Cerebellar nuclear complex (tissue), 1 donor: Measurements from ENCODE around the gene AFF2.

ENCODE experiments used
- DNase-seq, 2 experiments: peaks; one replicate each; lab custom pipeline; 2025; lab: John Stamatoyannopoulos, UW

AFF2 gene

GRCh38 chrX:148536961-148537360 is 36.5 kb downstream of the AFF2 start:
- DNase-seq: no peak

DNA sequence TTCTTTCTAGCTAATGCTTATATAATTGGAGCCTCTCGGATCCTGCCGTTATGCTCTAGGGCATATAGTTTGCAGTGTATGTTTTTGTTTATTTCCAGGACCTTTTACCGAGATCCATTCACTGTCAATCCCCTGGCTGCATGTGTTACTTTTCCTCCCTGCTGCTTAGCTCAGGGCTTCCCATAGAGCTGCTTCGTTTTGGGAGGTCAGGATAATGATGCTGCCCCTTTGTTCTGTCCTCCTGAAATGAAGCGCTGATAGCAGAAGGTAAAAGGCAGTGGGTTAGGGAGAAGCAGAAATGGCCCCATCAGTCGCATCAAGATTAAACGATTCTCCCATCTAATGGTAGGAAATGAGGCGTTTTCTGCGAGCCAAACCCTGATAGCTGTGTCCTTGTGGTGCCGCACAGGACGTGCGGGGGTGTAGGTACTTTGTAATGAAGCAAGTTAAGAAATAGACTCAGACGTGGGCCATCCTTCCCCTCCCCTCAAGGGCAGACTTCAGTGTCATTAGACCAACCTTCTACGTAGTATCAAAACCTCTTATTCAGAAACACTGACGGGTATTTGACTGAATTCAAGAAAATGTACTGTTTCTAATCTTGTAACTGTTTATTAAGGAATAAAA is 37.3 kb downstream of the AFF2 start:
- no peak for DNase-seq

- no peak for DNase-seq
Observed at GRCh38 chrX:148538582-148538981, 38.2 kb downstream of the AFF2 start.

DNA sequence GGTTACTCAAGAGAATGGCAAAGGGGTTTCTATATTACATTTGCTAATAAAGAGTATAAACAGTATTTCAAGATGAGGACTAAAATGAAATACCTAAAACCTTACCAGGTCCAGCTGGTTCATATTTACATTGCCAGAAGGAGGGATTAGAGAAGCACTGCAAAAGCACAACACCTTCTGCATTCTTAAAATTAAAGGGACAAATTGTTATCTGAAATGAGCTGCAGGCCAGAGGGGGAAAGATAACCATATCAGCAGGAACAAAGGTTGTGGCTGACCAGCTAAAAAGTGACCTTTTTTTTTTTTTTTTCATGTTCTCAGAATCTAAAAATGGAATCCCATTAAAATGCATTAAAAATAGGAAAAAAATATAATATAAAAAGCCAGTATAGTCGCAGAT is 39.7 kb downstream of the AFF2 start:
- no peak for DNase-seq

GRCh38 chrX:148540671-148541583 is 40.5 kb downstream of the AFF2 start:
- no peak for DNase-seq

DNA sequence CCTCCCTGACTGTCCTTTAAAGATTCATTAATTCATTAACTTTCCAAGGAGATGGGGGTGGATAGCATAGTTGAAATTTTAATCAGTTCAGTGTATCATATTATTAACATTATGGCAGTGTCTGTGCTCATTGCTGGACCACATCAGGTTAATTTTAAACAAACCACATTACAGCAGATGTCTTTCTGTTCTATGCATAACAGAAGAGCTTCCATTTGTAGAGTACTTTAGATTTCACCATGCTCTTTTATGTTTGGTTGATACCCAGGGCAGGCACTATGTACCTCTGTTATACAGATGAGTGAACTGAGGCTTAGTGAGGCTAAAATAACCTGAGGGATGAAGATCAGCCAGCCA is 41.1 kb downstream of the AFF2 start:
- DNase-seq: no peak

GRCh38 chrX:148542481-148543255 is 42.3 kb downstream of the AFF2 start:
- no peak for DNase-seq

GRCh38 chrX:148552775-148553174 is 52.4 kb downstream of the AFF2 start:
- no peak for DNase-seq

GRCh38 chrX:148555101-148555500 is 54.7 kb downstream of the AFF2 start:
- no peak for DNase-seq

DNA sequence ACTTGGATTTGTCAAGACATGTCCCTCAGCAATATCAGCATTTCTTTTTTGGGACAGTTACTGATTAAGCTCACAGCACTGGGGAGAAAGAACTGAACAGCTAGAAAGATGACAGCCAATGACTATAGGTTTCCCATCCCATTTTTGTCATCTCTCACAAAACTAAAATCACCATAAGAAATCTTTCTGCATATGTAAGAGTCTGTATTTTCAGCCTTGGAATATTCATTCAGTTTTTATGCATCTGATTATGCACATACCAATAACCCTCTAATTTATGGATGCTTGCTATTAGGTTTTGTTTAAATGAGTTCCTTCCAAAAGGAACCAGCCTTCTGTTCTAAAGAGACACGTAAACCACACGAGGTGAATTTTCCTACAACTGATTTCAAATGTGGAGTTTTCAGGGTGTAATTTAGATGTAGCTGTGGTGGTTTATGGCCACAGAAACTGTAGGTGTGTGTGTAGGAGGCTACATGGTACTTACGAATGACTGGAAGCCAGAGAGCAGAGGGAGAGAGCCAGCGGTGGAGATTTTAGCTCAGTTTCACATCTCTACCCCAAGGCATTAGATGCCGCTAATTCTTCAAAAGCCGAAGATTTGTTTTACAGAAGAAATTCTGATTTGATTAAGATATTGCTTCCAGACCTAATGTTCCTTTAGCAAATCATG is 55.3 kb downstream of the AFF2 start:
- DNase-seq: no peak

- DNase-seq: no peak
Observed at GRCh38 chrX:148556498-148556897, 56.1 kb downstream of the AFF2 start.

- no peak for DNase-seq
Observed at GRCh38 chrX:148562846-148563245, 62.4 kb downstream of the AFF2 start.

GRCh38 chrX:148567229-148567628 is 66.8 kb downstream of the AFF2 start:
- no peak for DNase-seq

GRCh38 chrX:148567779-148568178 is 67.4 kb downstream of the AFF2 start:
- no peak for DNase-seq

DNA sequence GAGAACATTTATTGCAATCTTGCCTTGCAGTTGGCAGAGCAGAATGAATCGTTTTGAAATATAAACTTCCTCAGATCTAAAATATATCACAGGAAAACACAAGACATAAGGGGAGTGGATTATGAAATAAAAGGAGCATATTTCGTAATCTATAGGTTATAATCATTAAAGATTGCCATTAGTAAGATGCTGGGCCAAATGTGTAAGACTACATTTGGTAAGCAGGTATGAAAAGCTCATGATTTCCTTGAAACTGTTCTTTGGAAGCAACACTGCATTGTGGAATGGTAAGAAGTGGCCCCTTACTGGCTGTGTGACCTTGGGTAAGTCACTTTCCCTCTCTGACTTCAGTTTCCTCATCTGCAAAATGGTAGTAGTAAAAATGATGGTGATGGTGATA is 68.3 kb downstream of the AFF2 start:
- no peak for DNase-seq

DNA sequence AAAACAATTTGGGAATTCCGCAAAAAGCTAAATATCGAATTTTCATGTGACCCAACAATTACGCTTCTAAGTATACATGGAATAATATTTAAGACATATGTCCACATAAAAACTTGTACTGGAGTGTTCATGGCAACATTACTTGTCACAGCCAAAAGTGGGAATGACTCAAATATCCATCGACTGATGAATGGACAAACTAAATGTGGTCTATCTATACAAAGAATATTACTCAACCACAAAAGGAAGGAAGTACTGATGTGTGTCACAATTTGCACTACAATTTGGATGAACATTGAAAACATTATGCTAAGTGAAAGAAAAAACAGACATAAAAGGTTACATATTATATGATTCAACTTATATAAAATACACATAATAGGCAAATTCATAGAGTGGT is 71.9 kb downstream of the AFF2 start:
- DNase-seq: no peak

DNA sequence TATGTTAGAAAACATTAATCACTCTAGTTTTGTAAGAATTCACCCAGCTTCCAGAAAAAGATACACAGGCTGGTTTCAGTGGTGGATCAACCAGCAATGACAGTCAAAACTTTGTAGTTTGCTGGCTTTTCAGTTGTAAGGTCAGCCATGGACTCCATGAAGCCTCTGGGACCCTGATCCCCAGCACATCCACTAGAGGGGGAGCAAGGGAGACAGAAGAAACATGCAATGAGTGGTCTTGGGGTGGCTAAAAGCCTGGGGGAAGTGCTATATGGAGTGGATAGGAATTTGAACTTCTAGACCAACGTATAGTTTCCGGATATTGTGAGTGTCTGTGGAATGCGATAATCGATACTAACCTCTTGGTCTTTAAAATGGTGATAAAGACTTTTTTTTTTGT is 72.7 kb downstream of the AFF2 start:
- DNase-seq: no peak

- no peak for DNase-seq
Observed at GRCh38 chrX:148574237-148574973, 74.0 kb downstream of the AFF2 start.

GRCh38 chrX:148576396-148576795 is 76.0 kb downstream of the AFF2 start:
- no peak for DNase-seq

DNA sequence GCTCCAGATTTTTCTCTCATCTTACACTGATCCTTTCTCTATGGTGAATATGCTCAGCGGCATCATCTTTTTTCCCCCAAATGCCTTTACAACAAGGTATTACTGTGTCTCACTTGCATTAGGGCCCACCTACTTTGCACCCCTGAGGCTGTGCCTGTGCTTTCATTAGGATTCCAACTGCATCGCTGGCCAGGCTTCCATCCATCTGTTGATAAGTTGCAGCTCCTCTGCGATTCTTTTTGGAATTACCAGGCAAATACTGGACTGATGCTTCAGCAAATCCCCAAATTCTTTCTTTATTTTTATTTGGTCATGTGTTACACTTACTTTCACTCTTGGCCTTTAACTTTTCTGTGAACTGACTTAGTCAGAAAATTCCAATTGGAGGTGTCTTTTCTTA is 77.3 kb downstream of the AFF2 start:
- no peak for DNase-seq

DNA sequence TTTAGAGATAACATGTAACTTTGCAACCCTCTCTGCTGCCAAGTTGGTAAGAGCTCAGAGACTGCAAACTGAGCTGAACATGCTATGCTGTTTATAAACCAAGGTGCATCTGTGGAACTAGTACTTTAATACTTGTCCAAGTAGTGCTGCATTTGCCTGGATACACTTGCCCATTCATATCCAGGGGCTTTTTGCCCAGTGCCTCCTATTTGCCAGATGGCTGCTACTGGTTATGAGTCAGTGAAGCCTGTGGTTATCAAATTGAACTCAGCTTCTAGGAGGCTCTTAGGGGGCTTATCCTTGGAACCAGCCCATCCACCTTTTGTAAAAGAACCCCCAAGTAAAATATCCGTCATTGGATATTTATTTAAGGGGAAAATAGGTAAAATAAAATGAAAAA is 79.6 kb downstream of the AFF2 start:
- DNase-seq: no peak

DNA sequence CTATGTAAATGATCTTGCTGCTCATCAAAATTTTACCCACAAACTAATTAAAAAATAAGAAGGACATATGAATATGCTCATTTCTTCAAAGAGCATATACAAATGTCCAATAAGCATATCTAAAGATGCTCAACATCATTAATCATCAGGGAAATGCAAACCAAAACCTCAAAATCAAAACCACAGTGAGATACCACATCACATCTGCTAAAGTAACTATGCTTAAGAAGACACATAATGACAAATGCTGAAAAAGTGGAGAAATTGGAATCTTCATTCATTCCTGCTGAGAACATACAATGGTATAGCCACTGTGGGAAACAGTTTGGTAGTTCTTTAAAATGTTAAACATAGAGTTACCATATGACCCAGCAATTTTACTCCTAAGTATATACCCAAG is 81.9 kb downstream of the AFF2 start:
- DNase-seq: no peak
